ENCODE measurements around the gene LTB4R2. TPM values are rescaled to one million over a fixed set of nuclear protein-coding genes. Genes with fewer than 3 reads are reported as not detected.

The LTB4R2 gene
- total RNA-seq, 4 donors from 2014 or later, result 4.4 to 81.5 (median 7.1) TPM

- no peak overlapping the region for H3K4me3 ChIP-seq
- intact Hi-C loops (cut with DNase I; ENCODE audit: low total_unique reads), result no loop called here
- no peaks in the 10 kb centered on the region for H3K9me3 ChIP-seq
- H3K36me3 ChIP-seq, result no peaks in the 10 kb centered on the region
- peaks cover 15 to 54% (median 33%) of the 10 kb centered on the region in 4 donors for H3K4me1 ChIP-seq
- in situ Hi-C loops (cut with MboI; ENCODE audit: low pct_ligation_motif_present in 1 of 4, low pct_unique_long_range_greater_than_20kb in 1 of 4, low sequenced_read_pairs in 3 of 4), result no loop called here
- peak overlapping the region in 2 of 4 donors; percentile 81 to 90 for H3K27ac ChIP-seq
- H3K27me3 ChIP-seq, result peaks cover 17% of the 10 kb centered on the region
- no peak for DNase-seq
- TF ChIP-seq POLR2A (IDR thresholded peaks at IDR 0.05), result no peak
- no peak for TF ChIP-seq CTCF (IDR thresholded peaks at IDR 0.05)
- TF ChIP-seq POLR2AphosphoS5 (IDR thresholded peaks at IDR 0.05), result no peak
- TF ChIP-seq EP300 (IDR thresholded peaks at IDR 0.05; ENCODE audit: low read depth), result no peak
- WGBS, 2 donors (ENCODE audit: low coverage in 1 of 2), result 76% methylated on average over 5 of the region's 5 CpGs; no CpG with 5 or more reads in 1 of the 2 donors
Observed at GRCh38 chr14:24314377-24315193, 4.6 kb downstream of the LTB4R2 start.

- Histone ChIP-seq H3K36me3 (no peaks in the 10 kb centered on the region), H3K27me3 (peaks cover 17% of the 10 kb centered on the region), H3K4me3 (peak overlapping the region in 1 of 4 donors; percentile 14), H3K9me3 (no peaks in the 10 kb centered on the region), H3K4me1 (peaks cover 7 to 46% (median 26%) of the 10 kb centered on the region in 4 donors), H3K27ac (peak overlapping the region in 3 of 4 donors; percentile 25 to 38 (median 33))
- no peak for DNase-seq
- in situ Hi-C loops (cut with MboI; ENCODE audit: low pct_ligation_motif_present in 1 of 4, low pct_unique_long_range_greater_than_20kb in 1 of 4, low sequenced_read_pairs in 3 of 4), result no loop called here
- intact Hi-C loops (cut with DNase I; ENCODE audit: low total_unique reads), result no loop called here
- TF ChIP-seq EP300 (IDR thresholded peaks at IDR 0.05; ENCODE audit: low read depth) (no peak), POLR2AphosphoS5 (IDR thresholded peaks at IDR 0.05) (no peak), POLR2A (IDR thresholded peaks at IDR 0.05) (no peak), CTCF (IDR thresholded peaks at IDR 0.05) (no peak)
- WGBS, 2 donors (ENCODE audit: low coverage in 1 of 2), result 78 to 100% methylated on average over 1 to 10 of the region's 10 CpGs
Observed at GRCh38 chr14:24315243-24315806, 5.4 kb downstream of the LTB4R2 start.

GRCh38 chr14:24315807-24316596, 6.1 kb downstream of the LTB4R2 start:
- H3K27ac ChIP-seq, result peak overlapping the region in 3 of 4 donors; percentile 25 to 38 (median 33)
- TF ChIP-seq POLR2A (IDR thresholded peaks at IDR 0.05) (peak; percentile 36), EP300 (IDR thresholded peaks at IDR 0.05; ENCODE audit: low read depth) (no peak), CTCF (IDR thresholded peaks at IDR 0.05) (peak in 4 of 5 experiments; percentile 36 to 70 (median 42)), POLR2AphosphoS5 (IDR thresholded peaks at IDR 0.05) (peak in 1 of 3 donors; percentile 14)
- H3K27me3 ChIP-seq, result peaks cover 17% of the 10 kb centered on the region
- intact Hi-C loops (cut with DNase I; ENCODE audit: low total_unique reads) (no loop called here), in situ Hi-C loops (cut with MboI; ENCODE audit: low pct_ligation_motif_present in 1 of 4, low pct_unique_long_range_greater_than_20kb in 1 of 4, low sequenced_read_pairs in 3 of 4) (no loop called here)
- H3K36me3 ChIP-seq, result no peaks in the 10 kb centered on the region
- DNase-seq, result peak; percentile 75
- peaks cover 4 to 42% (median 19%) of the 10 kb centered on the region in 4 donors for H3K4me1 ChIP-seq
- peak overlapping the region in 1 of 4 donors; percentile 14 for H3K4me3 ChIP-seq
- WGBS, 2 donors (ENCODE audit: low coverage in 1 of 2), result 60% methylated on average over 68 of the region's 70 CpGs; no CpG with 5 or more reads in 1 of the 2 donors
- no peaks in the 10 kb centered on the region for H3K9me3 ChIP-seq

GRCh38 chr14:24316597-24316950, 6.6 kb downstream of the LTB4R2 start:
- WGBS, 2 donors (ENCODE audit: low coverage in 1 of 2), result 60 to 67% methylated on average over 1 to 15 of the region's 18 CpGs
- Histone ChIP-seq H3K36me3 (no peaks in the 10 kb centered on the region), H3K4me1 (peaks cover 2 to 37% (median 14%) of the 10 kb centered on the region in 4 donors), H3K27me3 (peaks cover 17% of the 10 kb centered on the region), H3K9me3 (no peaks in the 10 kb centered on the region), H3K4me3 (peak overlapping the region in 1 of 4 donors; percentile 14), H3K27ac (peak overlapping the region in 3 of 4 donors; percentile 8 to 38 (median 33))
- TF ChIP-seq CTCF (IDR thresholded peaks at IDR 0.05), result no peak
- TF ChIP-seq POLR2A (IDR thresholded peaks at IDR 0.05), result no peak
- no peak for TF ChIP-seq POLR2AphosphoS5 (IDR thresholded peaks at IDR 0.05)
- TF ChIP-seq EP300 (IDR thresholded peaks at IDR 0.05; ENCODE audit: low read depth), result no peak
- DNase-seq, result no peak
- intact Hi-C loops (cut with DNase I; ENCODE audit: low total_unique reads), result no loop called here
- in situ Hi-C loops (cut with MboI; ENCODE audit: low pct_ligation_motif_present in 1 of 4, low pct_unique_long_range_greater_than_20kb in 1 of 4, low sequenced_read_pairs in 3 of 4), result no loop called here
